ENCODE data around the gene WFIKKN1.
A peak's percentile ranks its signal among the peaks of the same experiment; 100 is the strongest.

WFIKKN1 gene

DNA sequence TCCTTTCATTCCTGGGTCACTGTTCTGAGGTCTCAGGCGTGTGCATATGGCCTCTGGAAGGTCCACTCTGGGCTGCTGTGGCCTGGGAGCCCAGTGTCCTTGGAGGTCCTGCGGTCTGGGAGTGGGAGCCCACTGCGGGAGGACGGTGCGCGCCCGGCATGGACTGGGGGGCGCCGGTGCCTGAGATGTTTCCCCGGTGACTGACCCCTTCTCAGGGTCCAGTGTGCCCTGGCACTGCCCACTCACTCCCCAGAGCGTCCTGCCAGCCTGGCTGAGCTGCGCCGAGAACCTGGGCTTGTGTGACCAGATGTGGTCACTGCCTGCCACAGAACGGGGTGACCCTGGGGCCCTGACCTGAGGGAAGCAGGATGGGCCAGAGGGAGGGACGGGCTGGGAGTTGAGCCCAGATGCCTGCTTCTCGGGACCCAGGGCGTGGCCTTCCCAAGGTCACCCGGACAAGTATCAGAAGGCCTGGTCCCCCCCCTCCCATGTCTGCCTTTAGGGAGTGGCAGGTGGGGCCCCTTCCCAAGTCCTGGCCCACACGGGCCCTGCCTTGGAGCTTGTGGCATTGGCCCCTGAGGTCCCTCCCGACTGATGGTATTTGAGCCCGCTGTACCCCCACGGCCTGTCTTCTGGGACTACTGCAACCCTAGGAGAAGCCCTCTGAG, 43.6 kb downstream of the WFIKKN1 start:
- no peak for DNase-seq (ENCODE audit: low spot score)

DNA sequence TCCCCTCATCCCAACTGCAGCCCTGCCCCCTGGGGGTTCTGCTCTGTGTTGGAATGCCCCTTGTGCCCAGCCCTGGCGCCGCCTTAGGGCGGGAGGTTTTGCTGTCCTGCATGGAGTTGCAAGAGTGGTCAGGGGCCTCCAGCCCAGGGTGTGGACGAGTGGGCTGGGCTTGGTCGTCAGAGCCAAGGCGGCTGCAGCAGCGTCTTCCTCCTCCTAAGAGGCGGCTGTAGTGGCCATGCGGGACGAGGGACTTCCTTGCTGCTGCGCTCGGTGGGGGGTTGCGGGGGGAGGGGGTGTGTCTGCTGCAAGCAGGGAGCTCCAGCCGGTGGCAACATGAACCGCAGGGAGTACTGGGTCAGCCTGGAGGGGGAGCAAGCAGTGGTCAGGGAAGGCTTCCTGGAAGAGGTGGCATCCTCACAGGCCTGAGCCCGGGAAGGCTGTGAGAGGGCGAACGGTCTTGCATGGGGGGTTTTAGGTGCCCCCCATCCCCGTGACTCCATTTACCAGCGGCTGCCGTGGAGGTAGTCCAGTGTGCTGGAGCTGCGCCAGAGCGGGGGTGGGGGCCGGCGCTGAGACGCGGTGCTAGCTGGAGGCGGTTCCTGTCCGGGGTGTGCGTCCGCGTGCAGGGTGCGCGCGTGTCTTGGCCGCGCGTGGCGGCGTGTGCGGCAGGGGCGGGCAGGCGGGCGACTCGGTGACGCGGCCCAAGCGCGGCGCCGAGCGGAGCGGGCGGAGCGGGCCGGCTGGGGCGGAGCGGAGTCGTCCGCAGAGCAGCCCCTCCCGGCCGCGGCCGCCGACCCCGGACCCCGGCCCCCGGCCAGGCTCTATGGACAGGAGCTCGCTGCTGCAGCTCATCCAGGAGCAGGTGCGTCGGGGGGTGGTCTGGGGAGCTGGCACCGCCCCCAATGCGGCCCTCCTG, 44.4 kb downstream of the WFIKKN1 start, which contains the start of gene RHBDL1:
Gene RHBDL1, plus strand, starts transcription at position 704 of the 916 bp plus-strand sequence. Its CDS starts 120 bp downstream, at position 824.
- DNase-seq (ENCODE audit: low spot score), result peak; percentile 48

DNA sequence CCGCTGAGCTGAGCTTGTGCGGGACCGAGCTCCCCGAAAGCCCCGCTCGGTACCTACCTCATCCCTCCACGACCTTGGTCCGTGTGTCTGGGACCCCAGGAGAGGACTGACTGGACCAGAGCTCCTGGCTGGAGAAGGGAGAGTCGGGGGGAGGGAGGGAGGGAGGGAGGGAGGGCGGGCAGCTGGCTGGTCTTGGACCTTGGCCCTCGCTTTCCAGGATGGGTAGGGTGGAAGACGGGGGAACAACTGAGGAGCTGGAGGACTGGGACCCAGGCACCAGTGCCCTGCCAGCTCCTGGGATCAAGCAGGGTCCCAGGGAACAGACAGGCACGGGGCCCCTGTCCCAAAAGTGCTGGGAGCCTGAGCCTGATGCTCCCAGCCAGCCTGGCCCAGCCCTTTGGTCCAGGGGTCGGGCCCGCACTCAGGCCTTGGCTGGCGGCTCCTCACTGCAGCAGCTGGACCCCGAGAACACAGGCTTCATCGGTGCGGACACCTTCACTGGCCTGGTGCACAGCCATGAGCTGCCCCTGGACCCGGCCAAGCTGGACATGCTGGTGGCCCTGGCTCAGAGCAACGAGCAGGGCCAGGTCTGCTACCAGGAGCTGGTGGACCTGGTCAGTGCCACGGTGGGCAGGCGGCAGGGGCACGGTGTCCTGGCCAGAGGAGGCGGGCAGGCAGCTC, 45.2 kb downstream of the WFIKKN1 start:
- no peak for DNase-seq (ENCODE audit: low spot score)

DNA sequence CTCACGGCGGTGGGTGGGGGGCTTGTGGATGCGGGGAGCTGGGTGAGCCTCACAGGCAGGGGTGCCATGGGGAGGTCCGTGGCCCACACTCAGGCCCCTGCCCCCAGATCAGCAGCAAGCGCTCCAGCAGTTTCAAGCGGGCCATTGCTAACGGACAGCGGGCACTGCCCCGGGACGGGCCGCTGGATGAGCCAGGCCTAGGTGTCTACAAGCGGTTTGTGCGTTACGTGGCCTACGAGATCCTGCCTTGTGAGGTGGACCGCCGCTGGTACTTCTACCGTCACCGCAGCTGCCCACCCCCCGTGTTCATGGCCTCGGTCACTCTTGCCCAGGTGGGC, 45.7 kb downstream of the WFIKKN1 start:
- DNase-seq (ENCODE audit: low spot score), result no peak

DNA sequence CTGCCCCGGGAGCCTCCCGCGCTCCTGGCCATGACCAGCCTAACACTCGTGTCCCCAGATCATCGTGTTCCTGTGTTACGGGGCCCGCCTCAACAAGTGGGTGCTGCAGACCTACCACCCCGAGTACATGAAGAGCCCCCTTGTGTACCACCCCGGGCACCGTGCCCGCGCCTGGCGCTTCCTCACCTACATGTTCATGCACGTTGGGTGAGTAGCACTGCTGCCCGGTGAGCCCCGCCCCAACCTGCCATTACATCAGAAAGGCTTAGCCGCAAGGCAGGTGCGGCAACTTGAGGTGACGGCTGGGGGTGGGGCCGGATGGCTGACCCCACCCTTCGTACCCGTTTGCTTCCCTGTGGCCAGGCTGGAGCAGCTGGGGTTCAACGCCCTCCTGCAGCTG, 46.1 kb downstream of the WFIKKN1 start:
- DNase-seq (ENCODE audit: low spot score), result no peak

DNA sequence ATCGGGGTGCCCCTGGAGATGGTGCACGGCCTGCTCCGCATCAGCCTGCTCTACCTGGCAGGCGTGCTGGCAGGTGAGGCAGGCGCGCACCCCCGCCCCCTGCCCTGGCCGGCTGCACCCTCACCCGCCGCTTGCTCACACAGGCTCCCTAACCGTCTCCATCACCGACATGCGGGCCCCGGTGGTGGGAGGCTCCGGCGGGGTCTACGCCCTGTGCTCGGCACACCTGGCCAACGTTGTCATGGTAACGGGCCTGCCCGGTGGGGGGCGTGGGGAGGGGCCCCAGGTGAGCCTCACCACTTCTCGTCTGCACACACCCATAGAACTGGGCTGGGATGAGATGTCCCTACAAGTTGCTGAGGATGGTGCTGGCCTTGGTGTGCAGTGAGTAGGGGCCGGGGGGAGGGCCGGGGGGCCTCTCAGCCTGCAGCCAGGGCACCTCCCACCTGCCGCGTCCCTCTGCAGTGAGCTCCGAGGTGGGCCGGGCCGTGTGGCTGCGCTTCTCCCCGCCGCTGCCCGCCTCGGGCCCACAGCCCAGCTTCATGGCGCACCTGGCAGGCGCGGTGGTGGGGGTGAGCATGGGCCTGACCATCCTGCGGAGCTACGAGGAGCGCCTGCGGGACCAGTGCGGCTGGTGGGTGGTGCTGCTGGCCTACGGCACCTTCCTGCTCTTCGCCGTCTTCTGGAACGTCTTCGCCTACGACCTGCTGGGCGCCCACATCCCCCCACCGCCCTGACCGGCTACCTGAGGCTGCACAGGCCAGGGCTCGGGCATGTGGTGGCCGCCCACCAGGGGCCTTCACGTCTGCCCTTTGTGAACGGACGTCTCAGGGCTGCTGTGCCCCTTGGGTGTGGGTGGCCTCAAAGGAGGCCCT, 46.8 kb downstream of the WFIKKN1 start:
- no peak for DNase-seq (ENCODE audit: low spot score)

DNA sequence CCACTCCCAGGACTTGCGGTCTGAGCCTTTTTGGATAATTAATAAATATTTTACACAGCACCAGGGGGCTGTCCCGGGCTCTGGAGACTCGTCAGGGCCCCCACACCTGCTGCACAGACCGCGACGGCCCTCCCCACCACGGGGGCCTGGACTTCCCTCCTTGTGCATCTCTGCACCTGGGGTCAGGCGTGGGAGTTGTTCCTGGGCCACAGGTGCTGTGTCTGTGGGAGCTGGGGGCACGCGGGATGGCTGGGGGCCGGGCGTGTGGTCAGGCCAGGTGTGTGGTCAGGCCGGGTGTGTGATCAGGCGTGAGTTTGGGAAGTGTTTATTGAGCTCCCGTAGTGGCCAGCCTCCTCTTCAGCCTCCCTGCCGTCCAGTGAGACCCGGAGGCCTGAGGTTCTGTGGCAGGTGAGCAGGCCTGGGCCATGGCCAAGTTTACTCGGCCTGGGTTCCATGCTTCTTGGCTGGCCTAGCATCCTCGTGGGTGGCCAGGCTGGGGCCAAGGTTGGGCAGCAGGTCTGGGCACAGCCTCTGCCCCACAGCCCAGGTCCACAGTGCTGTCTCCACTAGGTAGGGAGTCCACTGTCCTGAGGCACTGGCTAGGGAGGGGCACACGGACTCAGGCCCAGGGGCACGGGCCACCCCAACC, 47.5 kb downstream of the WFIKKN1 start:
- DNase-seq (ENCODE audit: low spot score), result no peak

DNA sequence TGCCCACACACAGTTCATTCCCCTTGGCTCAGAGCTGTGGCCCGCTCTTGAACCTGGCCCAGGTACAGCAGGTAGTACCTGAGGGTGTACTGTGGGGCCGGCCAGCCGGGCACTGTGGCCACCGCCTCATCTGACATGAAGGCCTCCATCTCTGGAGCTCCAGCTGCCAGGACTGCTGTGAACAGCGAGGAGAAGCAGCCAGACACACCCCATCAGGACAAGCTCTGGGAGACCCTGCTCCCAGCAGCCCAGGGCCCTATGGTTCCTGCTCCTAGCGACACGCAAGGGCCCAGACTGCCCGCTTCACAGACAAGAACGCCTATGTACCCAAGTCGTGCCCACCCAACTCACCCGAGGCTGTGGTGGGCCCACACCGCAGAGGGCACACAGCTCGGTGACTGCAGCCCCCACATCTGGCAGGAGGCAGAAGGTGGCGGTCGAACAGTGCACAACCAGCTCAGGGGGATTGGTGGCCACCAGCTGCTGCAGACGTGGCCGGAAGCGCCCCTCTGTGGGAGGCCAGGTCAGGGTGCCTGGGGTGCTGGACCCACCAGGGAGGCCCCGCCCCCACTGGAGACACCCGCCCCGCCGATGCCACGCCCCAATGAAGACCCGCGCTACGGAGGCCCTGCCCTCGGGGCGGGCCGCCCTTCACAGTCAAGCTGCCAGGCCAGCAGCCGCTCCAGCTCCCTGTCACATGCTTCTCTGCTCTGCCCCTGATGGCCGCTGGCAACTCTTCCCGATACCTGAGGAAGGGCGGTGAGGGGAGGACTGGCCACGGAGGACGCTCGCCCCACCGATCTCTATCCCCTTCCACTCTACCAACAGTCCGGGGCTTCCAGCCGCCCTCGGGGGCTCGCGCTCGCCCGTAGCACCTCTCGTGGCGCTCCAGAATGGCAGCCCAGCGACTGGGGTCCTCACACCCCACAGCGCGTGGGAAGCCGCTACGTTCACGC, 48.4 kb downstream of the WFIKKN1 start:
- DNase-seq (ENCODE audit: low spot score), result peak; percentile 72

DNA sequence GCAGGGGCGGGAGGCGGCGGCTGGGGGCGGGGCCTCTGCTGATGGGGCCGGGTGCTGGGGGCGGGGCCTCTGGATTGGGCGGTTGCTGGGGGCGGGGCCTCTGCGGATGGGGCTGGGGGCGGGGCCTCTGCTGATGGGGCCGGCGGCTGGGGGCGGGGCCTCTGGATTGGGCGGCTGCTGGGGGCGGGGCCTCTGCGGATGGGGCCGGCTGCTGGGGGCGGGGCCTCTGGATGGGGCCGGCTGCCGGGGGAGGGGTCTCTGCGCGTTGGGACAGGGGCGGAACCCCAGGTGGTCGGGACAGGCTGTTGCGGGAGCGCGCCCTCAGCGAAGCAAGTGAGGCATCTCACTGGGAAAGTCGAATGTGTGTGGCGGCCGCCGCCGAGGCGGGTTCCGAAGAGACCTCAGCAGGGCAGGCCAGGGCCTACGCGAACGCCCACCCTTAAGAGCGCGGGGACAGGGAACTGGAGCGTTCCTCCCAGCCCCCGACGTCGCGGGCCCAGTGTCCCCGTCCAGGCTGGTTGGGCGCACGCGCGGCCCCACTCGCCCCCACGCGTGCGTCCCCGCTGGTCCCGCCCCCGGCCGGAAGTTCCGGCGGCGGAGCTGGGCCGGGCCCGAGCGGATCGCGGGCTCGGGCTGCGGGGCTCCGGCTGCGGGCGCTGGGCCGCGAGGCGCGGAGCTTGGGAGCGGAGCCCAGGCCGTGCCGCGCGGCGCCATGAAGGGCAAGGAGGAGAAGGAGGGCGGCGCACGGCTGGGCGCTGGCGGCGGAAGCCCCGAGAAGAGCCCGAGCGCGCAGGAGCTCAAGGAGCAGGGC, 49.2 kb downstream of the WFIKKN1 start, which contains the start of gene STUB1:
Gene STUB1, plus strand, starts transcription at position 597 of the 811 bp plus-strand sequence. Its CDS starts 116 bp downstream, at position 713.
- DNase-seq (ENCODE audit: low spot score), result peak; percentile 85

DNA sequence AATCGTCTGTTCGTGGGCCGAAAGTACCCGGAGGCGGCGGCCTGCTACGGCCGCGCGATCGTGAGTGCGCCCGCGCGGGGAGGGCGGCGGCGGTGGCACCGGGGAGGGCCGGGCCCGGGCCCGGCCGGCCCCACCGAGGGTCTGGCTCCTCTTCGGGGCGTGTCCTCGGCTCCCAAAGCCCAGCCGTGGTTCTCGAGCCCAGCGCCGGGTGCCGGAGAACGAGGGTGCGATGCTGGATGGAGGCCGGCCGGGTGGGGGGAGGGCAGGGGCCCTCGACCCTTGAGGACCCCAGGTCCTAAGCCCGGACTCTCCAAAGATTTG, 49.8 kb downstream of the WFIKKN1 start:
- no peak for DNase-seq (ENCODE audit: low spot score)

DNA sequence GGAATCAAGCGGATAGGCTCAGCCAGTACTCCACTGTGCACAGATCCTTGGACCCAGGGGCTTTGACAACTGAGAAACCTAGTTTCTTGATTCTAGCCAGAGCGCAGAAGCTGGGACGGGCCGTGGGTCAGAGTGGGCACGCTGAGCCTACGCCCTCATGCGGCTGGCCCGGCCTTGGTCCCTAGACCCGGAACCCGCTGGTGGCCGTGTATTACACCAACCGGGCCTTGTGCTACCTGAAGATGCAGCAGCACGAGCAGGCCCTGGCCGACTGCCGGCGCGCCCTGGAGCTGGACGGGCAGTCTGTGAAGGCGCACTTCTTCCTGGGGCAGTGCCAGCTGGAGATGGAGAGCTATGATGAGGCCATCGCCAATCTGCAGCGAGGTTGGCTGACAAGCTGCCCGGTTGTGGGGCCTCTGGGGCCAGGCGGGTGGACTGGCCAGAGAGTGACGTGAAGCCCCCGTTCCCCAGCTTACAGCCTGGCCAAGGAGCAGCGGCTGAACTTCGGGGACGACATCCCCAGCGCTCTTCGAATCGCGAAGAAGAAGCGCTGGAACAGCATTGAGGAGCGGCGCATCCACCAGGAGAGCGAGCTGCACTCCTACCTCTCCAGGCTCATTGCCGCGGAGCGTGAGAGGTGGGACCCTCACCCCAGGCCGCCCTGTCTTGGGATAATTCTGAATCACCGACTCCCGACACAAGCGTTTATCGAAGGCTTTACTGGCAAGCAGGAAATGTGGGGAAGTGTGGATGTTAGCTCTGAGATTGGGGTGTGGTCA, 50.4 kb downstream of the WFIKKN1 start:
- no peak for DNase-seq (ENCODE audit: low spot score)

DNA sequence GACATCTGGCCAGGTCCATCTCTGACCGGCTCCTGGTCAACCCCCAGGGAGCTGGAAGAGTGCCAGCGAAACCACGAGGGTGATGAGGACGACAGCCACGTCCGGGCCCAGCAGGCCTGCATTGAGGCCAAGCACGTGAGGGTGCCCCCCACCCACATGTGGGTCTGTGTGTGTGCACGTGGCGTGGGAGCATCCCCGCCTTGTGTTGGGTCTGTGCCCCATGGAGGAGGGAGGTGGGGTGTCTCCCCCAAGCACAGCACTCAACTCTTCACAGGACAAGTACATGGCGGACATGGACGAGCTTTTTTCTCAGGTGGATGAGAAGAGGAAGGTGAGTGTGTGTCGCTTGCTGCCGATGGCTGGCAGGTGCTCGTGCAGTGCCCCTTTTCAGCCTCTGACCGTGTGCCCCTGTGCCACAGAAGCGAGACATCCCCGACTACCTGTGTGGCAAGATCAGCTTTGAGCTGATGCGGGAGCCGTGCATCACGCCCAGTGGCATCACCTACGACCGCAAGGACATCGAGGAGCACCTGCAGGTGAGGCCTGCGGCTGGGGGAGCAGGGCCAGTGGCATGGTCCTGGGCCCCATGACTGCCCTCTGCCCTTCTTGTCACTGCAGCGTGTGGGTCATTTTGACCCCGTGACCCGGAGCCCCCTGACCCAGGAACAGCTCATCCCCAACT, 51.1 kb downstream of the WFIKKN1 start:
- no peak for DNase-seq (ENCODE audit: low spot score)

DNA sequence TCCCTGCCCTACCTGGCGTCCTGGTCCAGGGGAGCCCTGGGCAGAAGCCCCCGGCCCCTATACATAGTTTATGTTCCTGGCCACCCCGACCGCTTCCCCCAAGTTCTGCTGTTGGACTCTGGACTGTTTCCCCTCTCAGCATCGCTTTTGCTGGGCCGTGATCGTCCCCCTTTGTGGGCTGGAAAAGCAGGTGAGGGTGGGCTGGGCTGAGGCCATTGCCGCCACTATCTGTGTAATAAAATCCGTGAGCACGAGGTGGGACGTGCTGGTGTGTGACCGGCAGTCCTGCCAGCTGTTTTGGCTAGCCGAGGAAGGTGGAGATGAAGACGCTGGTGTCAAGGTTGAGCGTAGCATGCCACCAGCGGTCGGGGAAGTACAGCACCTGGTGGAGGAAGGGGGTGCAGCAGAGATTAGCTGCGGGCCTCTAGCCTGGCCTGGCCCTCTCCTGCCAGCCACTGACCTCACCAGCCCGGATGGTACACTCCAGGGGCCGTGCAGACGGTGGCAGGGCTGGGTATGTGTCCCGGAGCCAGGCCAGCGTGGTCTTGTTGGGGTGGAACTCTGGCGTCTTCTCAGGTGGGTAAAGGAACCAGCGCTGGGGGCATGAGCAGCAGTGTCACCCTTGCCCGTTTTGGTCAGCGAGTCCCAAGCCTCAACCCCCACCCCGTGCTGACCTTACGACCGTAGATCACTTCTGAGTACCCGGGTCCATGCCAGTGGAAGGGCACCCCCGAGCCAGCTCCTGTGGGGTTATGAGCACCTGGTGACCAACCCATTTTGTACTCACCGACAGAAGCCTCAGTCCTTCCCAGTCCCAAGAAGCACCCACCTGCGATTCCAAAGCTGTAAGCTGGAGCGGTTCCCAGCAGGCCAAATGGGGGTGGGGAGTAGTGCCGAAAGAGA, 52.0 kb downstream of the WFIKKN1 start:
- no peak for DNase-seq (ENCODE audit: low spot score)

DNA sequence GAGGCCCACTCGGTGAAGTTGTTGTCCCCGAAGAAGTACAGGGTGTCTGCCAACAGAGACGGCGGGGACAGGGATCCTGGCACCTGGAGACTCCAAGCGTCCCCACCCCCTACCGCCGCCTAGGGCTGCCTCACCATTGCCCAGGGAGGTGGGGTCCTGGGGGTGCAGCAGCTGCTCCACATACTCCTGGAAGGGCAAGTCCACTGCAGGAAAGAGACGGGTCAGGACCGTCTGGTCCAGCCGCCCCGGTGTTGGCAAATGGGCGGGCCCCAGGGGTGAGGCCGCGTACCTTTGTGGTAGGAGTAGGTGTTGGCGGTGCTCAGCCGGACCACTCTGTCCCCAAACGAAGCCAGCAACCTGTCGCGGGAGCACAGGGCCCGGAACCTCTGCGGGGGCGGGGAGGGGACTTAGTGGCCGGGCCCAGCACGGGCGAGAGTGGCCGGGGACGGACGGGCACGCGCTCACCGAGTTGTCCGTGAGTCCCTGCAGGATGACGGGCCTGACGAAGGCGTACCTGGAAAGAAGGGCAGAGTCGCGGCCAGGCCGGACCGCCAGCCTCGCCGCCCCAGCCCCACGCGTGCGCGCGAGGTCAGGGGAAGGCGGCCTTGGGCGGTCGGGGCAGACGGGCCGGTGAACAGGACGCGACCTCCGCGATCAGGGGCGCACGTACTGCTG, 52.7 kb downstream of the WFIKKN1 start:
- no peak for DNase-seq (ENCODE audit: low spot score)

All from Ammon's horn (tissue), 1 donor.